NCI-H1105 (cell line): ENCODE measurements around the gene CAV3.
"Not testable (repeated sequence)": the region's sequence is repeated elsewhere in the genome, so short reads cannot be mapped to it uniquely, and the experiment has no call there.

Experiments
- DNase-seq: peaks from one replicate; lab custom pipeline; 2025; lab: John Stamatoyannopoulos, UW

Gene CAV3

GRCh38 chr3:8733332-8734094 is at the start of gene CAV3:
Gene CAV3 (plus strand): TSS chr3:8733802. CDS start chr3:8733877, 75 bp downstream.
- DNase-seq: no peak

- not testable (repeated sequence) for DNase-seq
Observed at GRCh38 chr3:8684992-8685391, 48.6 kb upstream of the CAV3 start.

- not testable (repeated sequence) for DNase-seq
Observed at GRCh38 chr3:8691295-8691694, 42.3 kb upstream of the CAV3 start.

- no peak for DNase-seq
Observed at GRCh38 chr3:8702560-8702959, 31.0 kb upstream of the CAV3 start.

GRCh38 chr3:8705575-8705974 is 28.0 kb upstream of the CAV3 start:
- no peak for DNase-seq

- DNase-seq: no peak
Observed at GRCh38 chr3:8709287-8709686, 24.3 kb upstream of the CAV3 start.

- DNase-seq: no peak
Observed at GRCh38 chr3:8709801-8710507, 23.6 kb upstream of the CAV3 start.

- no peak for DNase-seq
Observed at GRCh38 chr3:8712045-8712907, 21.3 kb upstream of the CAV3 start.

GRCh38 chr3:8712908-8713255 is 20.7 kb upstream of the CAV3 start:
- DNase-seq: no peak

GRCh38 chr3:8713901-8714759 is 19.5 kb upstream of the CAV3 start:
- no peak for DNase-seq

- peak; percentile 15 for DNase-seq
Observed at GRCh38 chr3:8715757-8716156, 17.8 kb upstream of the CAV3 start.

GRCh38 chr3:8722808-8723207 is 10.8 kb upstream of the CAV3 start:
- DNase-seq: no peak

GRCh38 chr3:8723612-8724011 is 10.0 kb upstream of the CAV3 start:
- DNase-seq: no peak

GRCh38 chr3:8724108-8724752 is 9.4 kb upstream of the CAV3 start:
- no peak for DNase-seq

GRCh38 chr3:8727605-8728512 is 5.7 kb upstream of the CAV3 start:
- no peak for DNase-seq

- no peak for DNase-seq
Observed at GRCh38 chr3:8729479-8729878, 4.1 kb upstream of the CAV3 start.

GRCh38 chr3:8730656-8731055 is 2.9 kb upstream of the CAV3 start:
- DNase-seq: no peak

GRCh38 chr3:8732413-8732812 is 1.2 kb upstream of the CAV3 start:
- DNase-seq: no peak

GRCh38 chr3:8734137-8734878 is 706 bp downstream of the CAV3 start:
- DNase-seq: no peak
